ENCODE data around the gene TMEM255B.

Gene TMEM255B

DNA sequence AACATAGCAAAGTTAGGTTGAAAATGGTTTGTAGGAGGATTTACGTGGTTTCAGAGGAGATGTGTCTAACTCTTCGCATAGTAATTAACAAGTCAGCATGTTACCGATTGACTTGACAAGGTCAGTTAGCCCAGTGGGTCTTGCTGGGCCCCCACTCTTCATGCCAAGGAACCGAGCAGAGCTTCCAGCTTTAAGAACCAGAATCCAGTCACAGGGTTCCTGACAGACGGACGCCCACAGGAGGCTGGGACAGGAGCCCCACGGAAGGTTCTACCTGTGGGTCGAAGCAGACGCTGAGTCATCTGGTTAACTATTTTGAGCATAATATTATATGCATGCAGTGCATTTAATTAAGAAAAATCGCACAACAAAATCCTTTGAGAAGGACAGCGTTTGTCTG, 3.5 kb downstream of the TMEM255B start:
- no peak overlapping the region for H3K27ac ChIP-seq (ENCODE audit: low read depth, low read length)
- no peak overlapping the region for H3K9ac ChIP-seq (ENCODE audit: low read length)
- H3K4me3 ChIP-seq (ENCODE audit: low read depth, low read length), result no peak overlapping the region
- no peaks in the 10 kb centered on the region for H3K9me3 ChIP-seq (ENCODE audit: control insufficient read depth, insufficient read depth, low read depth, low read length)
- peaks cover 48% of the 10 kb centered on the region for H3K27me3 ChIP-seq (ENCODE audit: control insufficient read depth, insufficient read depth, low read length)
- peaks cover 13% of the 10 kb centered on the region for H3K4me1 ChIP-seq (ENCODE audit: control insufficient read depth, insufficient read depth, low read length)
- no peaks in the 10 kb centered on the region for H3K36me3 ChIP-seq (ENCODE audit: control insufficient read depth, insufficient read depth, low read length)

- no peak overlapping the region for H3K27ac ChIP-seq (ENCODE audit: low read depth, low read length)
- no peak overlapping the region for H3K4me3 ChIP-seq (ENCODE audit: low read depth, low read length)
- peaks cover 41% of the 10 kb centered on the region for H3K27me3 ChIP-seq (ENCODE audit: control insufficient read depth, insufficient read depth, low read length)
- no peaks in the 10 kb centered on the region for H3K9me3 ChIP-seq (ENCODE audit: control insufficient read depth, insufficient read depth, low read depth, low read length)
- no peak overlapping the region for H3K9ac ChIP-seq (ENCODE audit: low read length)
- H3K4me1 ChIP-seq (ENCODE audit: control insufficient read depth, insufficient read depth, low read length), result peaks cover 11% of the 10 kb centered on the region
- no peaks in the 10 kb centered on the region for H3K36me3 ChIP-seq (ENCODE audit: control insufficient read depth, insufficient read depth, low read length)
Observed at GRCh38 chr13:113763254-113763653, 4.2 kb downstream of the TMEM255B start.

DNA sequence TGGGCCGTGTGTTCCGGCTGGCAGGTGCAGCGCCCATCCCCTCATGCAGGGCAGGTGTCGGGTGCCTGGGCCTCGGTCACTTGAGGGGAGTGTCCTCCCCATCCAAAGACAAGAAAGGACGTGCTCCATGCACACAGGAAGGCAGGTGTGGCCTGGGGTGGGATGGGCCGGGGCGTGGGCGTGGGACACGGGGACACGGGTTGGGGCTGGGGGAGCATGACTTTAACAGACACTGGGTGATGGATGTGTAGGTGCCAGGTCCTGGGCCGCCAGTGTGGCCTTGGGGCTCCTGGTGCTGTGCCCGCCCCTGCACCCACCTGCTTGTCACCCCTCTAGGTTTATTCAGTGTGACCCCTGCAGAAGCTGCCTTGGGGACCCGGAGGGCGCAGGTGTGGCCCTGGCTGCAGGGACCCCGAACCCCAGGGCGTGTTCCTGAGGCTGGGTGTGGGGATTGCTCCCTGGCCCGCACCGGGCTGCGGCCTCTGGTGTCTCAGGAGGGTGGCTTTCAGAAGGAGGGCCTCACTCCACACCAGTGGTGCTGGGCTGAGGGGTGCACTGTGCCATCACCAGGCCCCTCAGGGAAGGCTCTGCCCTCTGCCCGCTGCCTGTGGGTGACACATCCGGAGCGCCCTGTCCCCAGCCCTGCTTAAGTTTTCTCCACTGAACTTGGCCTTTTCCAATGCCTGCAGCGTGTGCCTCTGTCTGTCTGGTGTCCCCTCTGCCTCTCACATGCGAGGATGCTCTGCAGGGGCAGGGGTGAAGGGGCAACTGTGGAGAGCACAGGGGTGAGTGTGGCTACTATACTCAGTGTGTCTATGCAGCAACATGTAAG, 5.2 kb downstream of the TMEM255B start:
- Histone ChIP-seq H3K27ac (ENCODE audit: low read depth, low read length) (no peak overlapping the region), H3K4me3 (ENCODE audit: low read depth, low read length) (no peak overlapping the region), H3K4me1 (ENCODE audit: control insufficient read depth, insufficient read depth, low read length) (peaks cover 8% of the 10 kb centered on the region; the same call in 1 of the 2 replicates), H3K9me3 (ENCODE audit: control insufficient read depth, insufficient read depth, low read depth, low read length) (no peaks in the 10 kb centered on the region), H3K27me3 (ENCODE audit: control insufficient read depth, insufficient read depth, low read length) (peaks cover 34% of the 10 kb centered on the region), H3K36me3 (ENCODE audit: control insufficient read depth, insufficient read depth, low read length) (no peaks in the 10 kb centered on the region), H3K9ac (ENCODE audit: low read length) (no peak overlapping the region)

GRCh38 chr13:113764793-113765563, 6.0 kb downstream of the TMEM255B start:
- Histone ChIP-seq H3K36me3 (ENCODE audit: control insufficient read depth, insufficient read depth, low read length) (no peaks in the 10 kb centered on the region), H3K9ac (ENCODE audit: low read length) (no peak overlapping the region), H3K27me3 (ENCODE audit: control insufficient read depth, insufficient read depth, low read length) (peaks cover 26% of the 10 kb centered on the region), H3K4me1 (ENCODE audit: control insufficient read depth, insufficient read depth, low read length) (peaks cover 5% of the 10 kb centered on the region; the same call in 1 of the 2 replicates), H3K27ac (ENCODE audit: low read depth, low read length) (no peak overlapping the region), H3K9me3 (ENCODE audit: control insufficient read depth, insufficient read depth, low read depth, low read length) (no peaks in the 10 kb centered on the region), H3K4me3 (ENCODE audit: low read depth, low read length) (no peak overlapping the region)

GRCh38 chr13:113765564-113765910, 6.5 kb downstream of the TMEM255B start:
- Histone ChIP-seq H3K9ac (ENCODE audit: low read length) (no peak overlapping the region), H3K27ac (ENCODE audit: low read depth, low read length) (no peak overlapping the region), H3K27me3 (ENCODE audit: control insufficient read depth, insufficient read depth, low read length) (peaks cover 21% of the 10 kb centered on the region), H3K4me3 (ENCODE audit: low read depth, low read length) (no peak overlapping the region), H3K36me3 (ENCODE audit: control insufficient read depth, insufficient read depth, low read length) (no peaks in the 10 kb centered on the region), H3K9me3 (ENCODE audit: control insufficient read depth, insufficient read depth, low read depth, low read length) (no peaks in the 10 kb centered on the region), H3K4me1 (ENCODE audit: control insufficient read depth, insufficient read depth, low read length) (peaks cover 5% of the 10 kb centered on the region; the same call in 1 of the 2 replicates)

DNA sequence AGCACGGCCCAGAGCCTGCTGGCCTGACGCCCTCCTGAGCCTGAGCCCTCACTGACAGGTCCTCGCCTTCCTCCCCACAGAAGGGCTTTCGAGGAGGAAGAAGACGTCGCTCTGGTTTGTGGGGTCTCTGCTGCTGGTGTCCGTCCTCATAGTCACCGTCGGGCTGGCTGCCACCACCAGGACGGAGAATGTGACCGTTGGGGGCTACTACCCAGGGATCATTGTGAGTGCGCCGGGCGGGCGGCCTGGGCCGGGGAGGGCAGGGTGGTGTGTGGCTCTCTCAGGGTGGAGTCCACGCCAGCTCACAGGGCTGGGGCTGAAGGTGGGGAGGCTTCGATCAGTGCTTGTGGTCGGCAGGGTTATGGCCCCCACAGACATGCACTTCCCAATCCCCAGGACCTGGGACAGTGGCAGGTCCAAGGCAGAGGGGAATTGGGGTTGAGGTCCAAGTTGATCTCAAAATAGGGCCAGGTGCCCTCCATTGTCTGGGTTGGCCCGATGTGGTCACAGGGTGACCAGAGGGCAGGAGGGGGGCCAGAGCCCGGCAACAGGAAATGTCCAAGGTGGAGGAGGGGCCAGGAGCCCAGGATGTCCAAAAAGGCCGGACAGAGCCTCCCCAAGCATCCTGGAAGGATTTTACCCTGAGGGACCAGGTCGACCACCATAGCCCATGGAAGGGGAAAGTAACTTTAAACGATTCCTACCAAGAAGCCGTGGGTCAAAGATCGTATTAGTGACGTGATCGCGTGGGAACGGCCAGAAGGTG, 7.2 kb downstream of the TMEM255B start:
- H3K36me3 ChIP-seq (ENCODE audit: control insufficient read depth, insufficient read depth, low read length), result no peaks in the 10 kb centered on the region
- no peaks in the 10 kb centered on the region for H3K9me3 ChIP-seq (ENCODE audit: control insufficient read depth, insufficient read depth, low read depth, low read length)
- no peak overlapping the region for H3K27ac ChIP-seq (ENCODE audit: low read depth, low read length)
- H3K27me3 ChIP-seq (ENCODE audit: control insufficient read depth, insufficient read depth, low read length), result peaks cover 14% of the 10 kb centered on the region
- H3K9ac ChIP-seq (ENCODE audit: low read length), result no peak overlapping the region
- H3K4me1 ChIP-seq (ENCODE audit: control insufficient read depth, insufficient read depth, low read length), result peaks cover 5% of the 10 kb centered on the region; the same call in 1 of the 2 replicates
- no peak overlapping the region for H3K4me3 ChIP-seq (ENCODE audit: low read depth, low read length)

GRCh38 chr13:113767366-113767765, 8.3 kb downstream of the TMEM255B start:
- H3K4me1 ChIP-seq (ENCODE audit: control insufficient read depth, insufficient read depth, low read length), result peaks cover 5% of the 10 kb centered on the region; the same call in 1 of the 2 replicates
- no peak overlapping the region for H3K4me3 ChIP-seq (ENCODE audit: low read depth, low read length)
- H3K36me3 ChIP-seq (ENCODE audit: control insufficient read depth, insufficient read depth, low read length), result no peaks in the 10 kb centered on the region
- no peak overlapping the region for H3K9ac ChIP-seq (ENCODE audit: low read length)
- H3K27ac ChIP-seq (ENCODE audit: low read depth, low read length), result no peak overlapping the region
- peaks cover 4% of the 10 kb centered on the region; the same call in 1 of the 2 replicates for H3K27me3 ChIP-seq (ENCODE audit: control insufficient read depth, insufficient read depth, low read length)
- no peaks in the 10 kb centered on the region for H3K9me3 ChIP-seq (ENCODE audit: control insufficient read depth, insufficient read depth, low read depth, low read length)

GRCh38 chr13:113768018-113768905, 9.2 kb downstream of the TMEM255B start:
- Histone ChIP-seq H3K4me3 (ENCODE audit: low read depth, low read length) (no peak overlapping the region), H3K27me3 (ENCODE audit: control insufficient read depth, insufficient read depth, low read length) (no peaks in the 10 kb centered on the region; the same call in 1 of the 2 replicates), H3K36me3 (ENCODE audit: control insufficient read depth, insufficient read depth, low read length) (no peaks in the 10 kb centered on the region), H3K9ac (ENCODE audit: low read length) (no peak overlapping the region), H3K27ac (ENCODE audit: low read depth, low read length) (no peak overlapping the region), H3K4me1 (ENCODE audit: control insufficient read depth, insufficient read depth, low read length) (peaks cover 5% of the 10 kb centered on the region; the same call in 1 of the 2 replicates), H3K9me3 (ENCODE audit: control insufficient read depth, insufficient read depth, low read depth, low read length) (no peaks in the 10 kb centered on the region)

DNA sequence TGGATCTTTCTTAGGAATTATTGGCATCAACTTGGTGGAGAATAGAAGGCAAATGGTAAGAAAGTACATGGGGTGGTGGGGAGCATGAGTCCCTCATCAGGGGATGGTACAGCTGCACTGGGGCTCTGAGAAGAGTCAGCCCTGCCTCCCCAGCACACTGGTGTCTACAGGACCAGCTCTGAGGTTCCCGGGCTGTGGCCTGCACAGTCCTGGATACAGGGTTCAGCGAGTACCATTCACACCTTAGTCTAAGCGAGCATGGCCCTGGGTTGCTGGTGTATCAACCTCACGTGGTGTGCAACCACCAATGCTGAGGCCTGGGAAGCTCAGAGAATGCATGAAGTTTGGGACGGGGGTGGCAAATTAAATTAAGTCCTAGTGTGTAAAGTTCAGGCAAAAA, 10.1 kb downstream of the TMEM255B start:
- Histone ChIP-seq H3K27me3 (ENCODE audit: control insufficient read depth, insufficient read depth, low read length) (0 out of 2 replicates have a peak, but pooled peaks cover 6% of the 10 kb centered on the region), H3K4me3 (ENCODE audit: low read depth, low read length) (no peak overlapping the region), H3K36me3 (ENCODE audit: control insufficient read depth, insufficient read depth, low read length) (no peaks in the 10 kb centered on the region), H3K4me1 (ENCODE audit: control insufficient read depth, insufficient read depth, low read length) (peaks cover 5% of the 10 kb centered on the region; the same call in 1 of the 2 replicates), H3K9me3 (ENCODE audit: control insufficient read depth, insufficient read depth, low read depth, low read length) (no peaks in the 10 kb centered on the region), H3K27ac (ENCODE audit: low read depth, low read length) (no peak overlapping the region), H3K9ac (ENCODE audit: low read length) (no peak overlapping the region)

DNA sequence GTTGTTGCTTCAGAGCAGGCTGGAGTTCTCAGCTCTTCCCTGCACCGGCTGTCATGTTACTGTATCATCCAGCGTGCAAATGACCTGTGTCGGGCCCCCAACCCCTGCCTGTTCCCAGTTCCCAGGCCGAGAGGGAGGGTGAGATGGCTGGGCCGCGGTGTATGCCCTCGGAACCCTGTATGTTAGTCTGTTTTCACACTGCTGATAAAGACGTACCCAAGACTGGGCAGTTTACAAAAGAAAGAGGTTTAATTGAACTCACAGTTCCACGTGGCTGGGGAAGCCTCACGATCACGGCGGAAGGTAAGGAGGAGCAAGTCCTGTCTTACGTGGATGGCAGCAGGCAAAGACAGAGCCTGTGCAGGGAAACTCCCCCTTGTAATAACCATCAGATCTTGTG, 10.9 kb downstream of the TMEM255B start:
- no peaks in the 10 kb centered on the region for H3K36me3 ChIP-seq (ENCODE audit: control insufficient read depth, insufficient read depth, low read length)
- H3K27ac ChIP-seq (ENCODE audit: low read depth, low read length), result no peak overlapping the region
- no peak overlapping the region for H3K4me3 ChIP-seq (ENCODE audit: low read depth, low read length)
- 0 out of 2 replicates have a peak, but pooled peaks cover 14% of the 10 kb centered on the region for H3K27me3 ChIP-seq (ENCODE audit: control insufficient read depth, insufficient read depth, low read length)
- no peaks in the 10 kb centered on the region for H3K9me3 ChIP-seq (ENCODE audit: control insufficient read depth, insufficient read depth, low read depth, low read length)
- H3K9ac ChIP-seq (ENCODE audit: low read length), result no peak overlapping the region
- peaks cover 5% of the 10 kb centered on the region; the same call in 1 of the 2 replicates for H3K4me1 ChIP-seq (ENCODE audit: control insufficient read depth, insufficient read depth, low read length)
